ENCODE results near the gene ENPP6. TPM values are rescaled to one million over a fixed set of nuclear protein-coding genes. Genes with fewer than 3 reads are reported as not detected.

The ENPP6 gene
- total and polyA plus RNA-seq, 4 donors, result 0.05 to 0.08 (median 0.05) TPM; not detected in 1

GRCh38 chr4:184099535-184099966 is 118.1 kb downstream of the ENPP6 start:
- H3K4me1 ChIP-seq (ENCODE audit: control insufficient read depth in 4 of 4, insufficient read depth in 4 of 4, low read length in 3 of 4), result peaks cover 5 to 11% (median 8%) of the 10 kb centered on the region in 4 donors
- TF ChIP-seq CTCF (IDR thresholded peaks at IDR 0.05; ENCODE audit: low read depth, low read length, missing input control) (no peak), FOXA1 (IDR thresholded peaks at IDR 0.05) (no peak), FOXA2 (IDR thresholded peaks at IDR 0.05) (no peak), HNF4G (IDR thresholded peaks at IDR 0.05) (no peak), MAX (IDR thresholded peaks at IDR 0.05) (no peak), REST (IDR thresholded peaks at IDR 0.05) (no peak), RAD21 (IDR thresholded peaks at IDR 0.05) (no peak), NR2F2 (IDR thresholded peaks at IDR 0.05) (no peak), JUND (IDR thresholded peaks at IDR 0.05) (no peak), TAF1 (conservative IDR thresholded peaks at IDR 0.05) (no peak), HNF4A (conservative IDR thresholded peaks at IDR 0.05) (no peak)

GRCh38 chr4:184099000-184099399 is 118.7 kb downstream of the ENPP6 start:
- Histone ChIP-seq H3K27ac (ENCODE audit: low read depth in 1 of 2, low read length in 2 of 2) (no peak overlapping the region), H3K4me3 (ENCODE audit: low read depth in 1 of 3, low read length in 3 of 3) (no peak overlapping the region), H3K9ac (ENCODE audit: low read depth in 1 of 2, low read length in 2 of 2) (no peak overlapping the region), H3K4me1 (ENCODE audit: control insufficient read depth in 4 of 4, insufficient read depth in 4 of 4, low read length in 3 of 4) (peaks cover 4 to 6% (median 4%) of the 10 kb centered on the region in 4 donors), H3K36me3 (ENCODE audit: control insufficient read depth in 4 of 4, insufficient read depth in 3 of 4, low read depth in 1 of 4, low read length in 3 of 4) (no peaks in the 10 kb centered on the region), H3K27me3 (ENCODE audit: control insufficient read depth in 4 of 4, insufficient read depth in 4 of 4, low read length in 3 of 4) (no peaks in the 10 kb centered on the region), H3K9me3 (ENCODE audit: control insufficient read depth in 4 of 4, low read length in 3 of 4) (no peaks in the 10 kb centered on the region)
- WGBS, result 90% methylated on average over 4 of the region's 4 CpGs
- DNase-seq (ENCODE audit: low spot score), result no peak
- TF ChIP-seq YY1 (IDR thresholded peaks at IDR 0.05), result no peak
- no peak for TF ChIP-seq FOXA1 (IDR thresholded peaks at IDR 0.05)
- no peak for TF ChIP-seq NR2F2 (IDR thresholded peaks at IDR 0.05)
- no peak for TF ChIP-seq EGR1 (IDR thresholded peaks at IDR 0.05; ENCODE audit: low read depth in 2 of 2)
- no peak for TF ChIP-seq REST (IDR thresholded peaks at IDR 0.05)
- no peak for TF ChIP-seq HNF4A (conservative IDR thresholded peaks at IDR 0.05)
- TF ChIP-seq GABPA (IDR thresholded peaks at IDR 0.05 in 1 of 2, conservative IDR thresholded peaks at IDR 0.05 in 1 of 2), result no peak
- no peak for TF ChIP-seq ZBTB33 (IDR thresholded peaks at IDR 0.05)
- TF ChIP-seq HNF4G (IDR thresholded peaks at IDR 0.05), result no peak
- TF ChIP-seq TAF1 (conservative IDR thresholded peaks at IDR 0.05), result no peak
- no peak for TF ChIP-seq ATF3 (IDR thresholded peaks at IDR 0.05)
- TF ChIP-seq RAD21 (IDR thresholded peaks at IDR 0.05), result no peak
- no peak for TF ChIP-seq CTCF (IDR thresholded peaks at IDR 0.05; ENCODE audit: low read depth, low read length, missing input control)
- TF ChIP-seq FOXA2 (IDR thresholded peaks at IDR 0.05), result no peak
- no peak for TF ChIP-seq RXRA (IDR thresholded peaks at IDR 0.05)
- no peak for TF ChIP-seq SP1 (IDR thresholded peaks at IDR 0.05)

More at GRCh38 chr4:184099535-184099966, 118.1 kb downstream of the ENPP6 start:
- no peak overlapping the region for H3K4me3 ChIP-seq (ENCODE audit: low read depth in 1 of 3, low read length in 3 of 3)
- DNase-seq (ENCODE audit: low spot score), result no peak
- H3K36me3 ChIP-seq (ENCODE audit: control insufficient read depth in 4 of 4, insufficient read depth in 3 of 4, low read depth in 1 of 4, low read length in 3 of 4), result no peaks in the 10 kb centered on the region
- no peaks in the 10 kb centered on the region for H3K27me3 ChIP-seq (ENCODE audit: control insufficient read depth in 4 of 4, insufficient read depth in 4 of 4, low read length in 3 of 4)
- no peaks in the 10 kb centered on the region for H3K9me3 ChIP-seq (ENCODE audit: control insufficient read depth in 4 of 4, low read length in 3 of 4)
- H3K27ac ChIP-seq (ENCODE audit: low read depth in 1 of 2, low read length in 2 of 2), result no peak overlapping the region
- 90% methylated on average over 10 of the region's 10 CpGs for WGBS
- H3K9ac ChIP-seq (ENCODE audit: low read depth in 1 of 2, low read length in 2 of 2), result no peak overlapping the region
